ENCODE data around the gene RNF144A.

RNF144A gene

GRCh38 chr2:6881046-6881445, 36.2 kb upstream of the RNF144A start:
- TF ChIP-seq, protein P1, sequence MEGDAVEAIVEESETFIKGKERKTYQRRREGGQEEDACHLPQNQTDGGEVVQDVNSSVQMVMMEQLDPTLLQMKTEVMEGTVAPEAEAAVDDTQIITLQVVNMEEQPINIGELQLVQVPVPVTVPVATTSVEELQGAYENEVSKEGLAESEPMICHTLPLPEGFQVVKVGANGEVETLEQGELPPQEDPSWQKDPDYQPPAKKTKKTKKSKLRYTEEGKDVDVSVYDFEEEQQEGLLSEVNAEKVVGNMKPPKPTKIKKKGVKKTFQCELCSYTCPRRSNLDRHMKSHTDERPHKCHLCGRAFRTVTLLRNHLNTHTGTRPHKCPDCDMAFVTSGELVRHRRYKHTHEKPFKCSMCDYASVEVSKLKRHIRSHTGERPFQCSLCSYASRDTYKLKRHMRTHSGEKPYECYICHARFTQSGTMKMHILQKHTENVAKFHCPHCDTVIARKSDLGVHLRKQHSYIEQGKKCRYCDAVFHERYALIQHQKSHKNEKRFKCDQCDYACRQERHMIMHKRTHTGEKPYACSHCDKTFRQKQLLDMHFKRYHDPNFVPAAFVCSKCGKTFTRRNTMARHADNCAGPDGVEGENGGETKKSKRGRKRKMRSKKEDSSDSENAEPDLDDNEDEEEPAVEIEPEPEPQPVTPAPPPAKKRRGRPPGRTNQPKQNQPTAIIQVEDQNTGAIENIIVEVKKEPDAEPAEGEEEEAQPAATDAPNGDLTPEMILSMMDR (IDR thresholded peaks at IDR 0.05; ENCODE audit: poor library complexity, severe bottlenecking) = no peak
- Histone ChIP-seq H3K27ac (ENCODE audit: poor library complexity, severe bottlenecking) (no peak overlapping the region), H3K36me3 (ENCODE audit: low read depth) (no peaks in the 10 kb centered on the region), H3K4me3 (ENCODE audit: severe bottlenecking) (no peak overlapping the region), H3K9me3 (ENCODE audit: severe bottlenecking) (no peaks in the 10 kb centered on the region), H3K4me1 (ENCODE audit: insufficient read depth, poor library complexity, severe bottlenecking) (no peaks in the 10 kb centered on the region), H3K27me3 (ENCODE audit: insufficient read depth, poor library complexity, severe bottlenecking) (no peaks in the 10 kb centered on the region)
- DNase-seq (ENCODE audit: low spot score) (no peak), ATAC-seq (ENCODE audit: low read depth) (no peak)

GRCh38 chr2:6881516-6881915, 35.7 kb upstream of the RNF144A start:
- H3K4me3 ChIP-seq (ENCODE audit: severe bottlenecking) = no peak overlapping the region
- H3K27ac ChIP-seq (ENCODE audit: poor library complexity, severe bottlenecking) = no peak overlapping the region
- no peak for ATAC-seq (ENCODE audit: low read depth)

DNA sequence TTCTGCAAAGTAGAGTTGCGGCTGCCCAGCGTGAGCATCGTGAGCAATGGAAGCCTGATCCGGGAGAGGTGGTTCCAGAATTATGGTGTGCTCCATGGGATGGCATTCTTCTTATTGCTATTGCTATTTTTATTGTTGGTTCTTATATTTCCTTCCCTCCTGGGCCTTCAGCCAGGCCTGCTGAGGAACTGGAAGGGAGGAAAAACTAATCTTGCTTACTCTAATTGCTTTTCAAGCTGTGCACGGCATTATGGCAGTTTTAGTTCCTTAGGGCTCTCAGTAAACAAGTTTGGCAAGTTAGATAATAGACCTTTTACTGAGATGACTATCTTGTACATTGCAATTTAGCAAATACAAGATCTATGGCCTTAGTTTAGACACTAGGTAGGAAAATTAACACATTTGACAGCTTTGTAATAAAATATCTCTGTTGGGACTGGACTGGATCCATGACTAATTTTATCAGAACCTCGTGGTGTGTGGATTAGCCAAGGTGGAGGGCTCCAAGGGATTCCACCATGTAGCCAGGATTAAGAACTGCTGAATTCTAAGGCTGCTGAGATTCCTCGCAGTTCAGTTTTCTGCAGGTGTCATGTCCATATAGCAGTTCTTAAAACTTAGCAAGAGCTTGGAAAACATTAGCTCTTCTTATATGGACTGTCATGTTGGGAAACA, 33.6 kb upstream of the RNF144A start:
- TF ChIP-seq, protein P1 (IDR thresholded peaks at IDR 0.05; ENCODE audit: poor library complexity, severe bottlenecking) = no peak
- Histone ChIP-seq H3K4me3 (ENCODE audit: severe bottlenecking) (no peak overlapping the region), H3K27me3 (ENCODE audit: insufficient read depth, poor library complexity, severe bottlenecking) (no peaks in the 10 kb centered on the region), H3K9me3 (ENCODE audit: severe bottlenecking) (no peaks in the 10 kb centered on the region), H3K27ac (ENCODE audit: poor library complexity, severe bottlenecking) (no peak overlapping the region), H3K36me3 (ENCODE audit: low read depth) (no peaks in the 10 kb centered on the region), H3K4me1 (ENCODE audit: insufficient read depth, poor library complexity, severe bottlenecking) (no peaks in the 10 kb centered on the region)
- ATAC-seq (ENCODE audit: low read depth) = no peak
- DNase-seq (ENCODE audit: low spot score) = no peak

More at GRCh38 chr2:6881516-6881915, 35.7 kb upstream of the RNF144A start:
- no peak for DNase-seq (ENCODE audit: low spot score)
- Histone ChIP-seq H3K4me1 (ENCODE audit: insufficient read depth, poor library complexity, severe bottlenecking) (no peaks in the 10 kb centered on the region), H3K9me3 (ENCODE audit: severe bottlenecking) (no peaks in the 10 kb centered on the region), H3K36me3 (ENCODE audit: low read depth) (no peaks in the 10 kb centered on the region), H3K27me3 (ENCODE audit: insufficient read depth, poor library complexity, severe bottlenecking) (no peaks in the 10 kb centered on the region)
- TF ChIP-seq, protein P1 (IDR thresholded peaks at IDR 0.05; ENCODE audit: poor library complexity, severe bottlenecking) = no peak

DNA sequence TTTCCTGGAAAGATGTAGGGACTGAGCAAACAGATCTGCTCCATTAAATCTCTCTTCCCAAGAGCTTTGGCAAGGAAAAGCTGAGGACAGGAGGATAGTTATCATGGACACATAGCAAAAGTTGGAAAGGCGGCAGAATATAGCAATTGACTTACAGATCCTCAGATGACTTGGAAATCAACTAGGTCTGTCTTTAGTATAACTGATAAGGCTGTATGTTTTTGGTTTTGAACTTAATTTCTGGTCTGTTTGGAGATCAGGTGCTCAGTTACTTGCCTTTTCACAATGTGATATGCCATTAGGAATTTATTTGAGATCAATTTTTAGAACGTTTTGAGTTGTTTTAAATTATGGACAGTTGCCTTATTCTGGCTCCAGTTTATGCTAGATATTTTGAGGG, 31.7 kb upstream of the RNF144A start:
- Histone ChIP-seq H3K36me3 (ENCODE audit: low read depth) (no peaks in the 10 kb centered on the region), H3K4me3 (ENCODE audit: severe bottlenecking) (no peak overlapping the region), H3K4me1 (ENCODE audit: insufficient read depth, poor library complexity, severe bottlenecking) (no peaks in the 10 kb centered on the region), H3K27me3 (ENCODE audit: insufficient read depth, poor library complexity, severe bottlenecking) (no peaks in the 10 kb centered on the region), H3K27ac (ENCODE audit: poor library complexity, severe bottlenecking) (no peak overlapping the region), H3K9me3 (ENCODE audit: severe bottlenecking) (no peaks in the 10 kb centered on the region)
- DNase-seq (ENCODE audit: low spot score) = no peak
- ATAC-seq (ENCODE audit: low read depth) = no peak
- TF ChIP-seq, protein P1 (IDR thresholded peaks at IDR 0.05; ENCODE audit: poor library complexity, severe bottlenecking) = no peak

DNA sequence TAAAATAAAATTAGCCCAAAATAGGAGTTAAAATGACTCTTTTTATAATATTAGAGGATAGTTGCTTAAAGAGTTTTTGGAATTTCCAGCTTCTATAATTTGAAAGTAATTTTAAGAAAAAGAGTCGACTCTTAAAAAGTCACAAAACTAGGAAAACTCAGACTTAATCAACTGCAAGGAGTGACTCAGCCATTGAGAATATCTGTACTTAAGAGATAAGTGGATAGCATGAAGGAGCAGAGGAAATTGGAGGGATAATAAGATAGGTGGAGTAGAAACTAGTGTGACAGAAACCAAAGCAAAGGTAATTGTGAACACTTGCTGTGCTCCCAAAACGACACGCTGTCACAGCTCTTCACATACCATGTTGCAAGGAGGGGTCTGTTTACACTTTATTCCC, 31.2 kb upstream of the RNF144A start:
- no peaks in the 10 kb centered on the region for H3K4me1 ChIP-seq (ENCODE audit: insufficient read depth, poor library complexity, severe bottlenecking)
- ATAC-seq (ENCODE audit: low read depth) (no peak), DNase-seq (ENCODE audit: low spot score) (no peak)
- TF ChIP-seq, protein P1 (IDR thresholded peaks at IDR 0.05; ENCODE audit: poor library complexity, severe bottlenecking) = no peak
- H3K27ac ChIP-seq (ENCODE audit: poor library complexity, severe bottlenecking) = no peak overlapping the region
- H3K36me3 ChIP-seq (ENCODE audit: low read depth) = no peaks in the 10 kb centered on the region
- no peaks in the 10 kb centered on the region for H3K27me3 ChIP-seq (ENCODE audit: insufficient read depth, poor library complexity, severe bottlenecking)
- no peak overlapping the region for H3K4me3 ChIP-seq (ENCODE audit: severe bottlenecking)
- H3K9me3 ChIP-seq (ENCODE audit: severe bottlenecking) = no peaks in the 10 kb centered on the region
